GM10266 (cell line): ENCODE data around the gene EHMT1.

ENCODE experiments used
- DNase-seq: peaks from one replicate; pipeline ENCODE4 v3.0.0; 2012; ENCODE audit errors: extremely low spot score
- CTCF ChIP-seq: IDR thresholded peaks from 2 replicates; pipeline ENCODE4 v1.5.1; 2012; ENCODE audit warnings: mild to moderate bottlenecking, low read depth; ENCODE audit not compliant: control insufficient read depth, insufficient read depth; ENCODE audit errors: missing control alignments

The EHMT1 gene

GRCh38 chr9:137789295-137789895 lies 170.6 kb downstream of the EHMT1 start:
- TF ChIP-seq CTCF = no peak

GRCh38 chr9:137791947-137792346 lies 173.1 kb downstream of the EHMT1 start:
- no peak for TF ChIP-seq CTCF
- no peak for DNase-seq

More at GRCh38 chr9:137789295-137789895, 170.6 kb downstream of the EHMT1 start:
- DNase-seq = no peak

DNA sequence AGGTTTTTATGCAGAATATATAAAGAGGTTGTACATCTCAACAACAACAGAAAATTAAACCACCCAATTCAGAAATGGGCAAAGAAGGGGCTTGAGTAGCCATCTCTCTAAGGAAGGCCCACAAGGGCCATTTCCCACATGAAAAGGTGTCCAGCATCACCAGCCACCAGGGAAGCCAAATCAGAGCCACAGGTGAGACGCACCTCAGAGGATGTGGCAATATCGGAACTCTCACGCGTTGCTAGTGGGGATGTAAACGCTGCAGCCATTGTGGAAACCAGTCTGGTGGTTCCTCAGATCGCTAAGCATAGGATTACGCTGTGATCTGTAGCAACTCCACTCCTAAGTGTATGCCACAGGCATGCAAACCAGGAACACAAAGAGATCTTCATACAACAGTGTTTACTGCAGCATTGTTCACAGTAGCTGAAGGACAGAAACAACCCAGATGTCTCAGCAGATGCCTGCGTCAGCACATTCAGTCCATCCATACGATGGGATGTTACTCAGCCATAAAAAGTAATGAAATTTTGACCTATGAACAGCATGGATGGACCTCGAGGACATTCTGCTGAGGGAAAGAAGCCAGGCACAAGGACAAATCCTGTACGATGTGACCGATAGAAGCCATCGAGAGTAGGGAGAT lies 174.5 kb downstream of the EHMT1 start:
- no peak for DNase-seq
- no peak for TF ChIP-seq CTCF

DNA sequence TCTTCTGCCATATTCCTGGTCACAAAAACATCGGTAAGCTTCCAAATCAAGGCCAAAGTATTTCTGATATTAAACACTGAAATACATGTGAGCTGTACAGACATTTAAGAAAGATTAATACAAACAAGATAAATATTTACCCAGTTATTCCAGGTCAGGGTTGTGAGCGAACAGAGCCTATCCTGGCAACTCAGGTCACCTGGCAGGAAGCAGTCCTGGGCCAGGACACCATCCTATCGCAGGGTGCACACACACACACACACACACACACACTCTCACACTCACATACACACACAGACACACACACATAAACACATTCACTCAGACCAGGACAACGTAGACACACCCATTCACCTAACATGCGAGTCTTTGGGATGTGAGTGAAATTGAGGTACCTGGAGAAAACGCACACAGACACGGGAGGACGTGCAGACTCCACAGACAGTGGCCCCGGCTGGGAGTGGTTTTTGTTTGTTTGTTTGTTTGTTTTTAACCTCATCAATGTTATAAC lies 176.4 kb downstream of the EHMT1 start:
- no peak for TF ChIP-seq CTCF

GRCh38 chr9:137797206-137798120 lies 178.7 kb downstream of the EHMT1 start:
- DNase-seq = no peak
- no peak for TF ChIP-seq CTCF

More for the DNA sequence above, 176.4 kb downstream of the EHMT1 start:
- DNase-seq = no peak

DNA sequence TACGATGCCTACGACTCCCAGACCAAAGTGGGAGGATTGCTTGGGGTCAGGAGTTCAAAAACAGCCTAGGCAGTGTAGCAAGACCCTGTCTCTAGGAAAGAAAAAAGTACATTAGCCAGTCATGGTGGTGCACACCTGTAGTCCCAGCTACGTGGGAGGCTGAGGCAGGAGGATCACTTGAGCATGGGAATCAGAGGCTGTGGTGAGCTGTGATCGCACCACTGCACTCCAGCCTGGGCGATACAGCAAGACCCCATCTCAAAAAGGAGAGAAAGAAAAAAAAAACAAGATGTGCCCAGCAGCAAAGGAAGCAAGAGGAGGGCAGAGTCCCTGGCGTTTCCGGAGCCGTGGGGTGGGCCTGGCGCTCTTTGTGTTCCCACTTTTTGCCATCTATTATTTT lies 179.3 kb downstream of the EHMT1 start:
- DNase-seq = no peak
- TF ChIP-seq CTCF = no peak
